Neuronal stem cell (in vitro differentiated cells): ENCODE results near the gene VWF.

Experiments
- DNase-seq: peaks from one replicate; pipeline ENCODE4 v3.0.0-alpha.2; 2013; ENCODE audit warnings: low spot score
- H2AFZ ChIP-seq: one replicate; pipeline ENCODE4 v1.6.1; 2013; ENCODE audit warnings: mild to moderate bottlenecking, low read length, inconsistent platforms
- H2AK5ac ChIP-seq: 2 replicates; pipeline ENCODE4 v1.6.1; 2013; ENCODE audit warnings: low read depth, mild to moderate bottlenecking, inconsistent platforms, low read length, moderate library complexity, mixed read lengths
- H2BK120ac ChIP-seq: 2 replicates; pipeline ENCODE4 v1.6.1; 2013; ENCODE audit warnings: low read depth, mild to moderate bottlenecking, inconsistent platforms, low read length, moderate library complexity, mixed read lengths
- H2BK12ac ChIP-seq: one replicate; pipeline ENCODE4 v1.6.1; 2013; ENCODE audit warnings: low read length, inconsistent platforms
- H2BK15ac ChIP-seq: 2 replicates; pipeline ENCODE4 v1.6.1; 2013; ENCODE audit warnings: mild to moderate bottlenecking, low read length, inconsistent platforms, mixed read lengths
- H2BK5ac ChIP-seq: one replicate; pipeline ENCODE4 v1.6.1; 2013; ENCODE audit warnings: inconsistent platforms, mild to moderate bottlenecking, low read length, moderate library complexity
- H3K14ac ChIP-seq: one replicate; pipeline ENCODE4 v1.6.1; 2013; ENCODE audit warnings: low read length, inconsistent platforms
- H3K18ac ChIP-seq: 2 replicates; pipeline ENCODE4 v1.6.1; 2013; ENCODE audit warnings: low read length, inconsistent platforms
- H3K23ac ChIP-seq: 2 replicates; pipeline ENCODE4 v1.6.1; 2013; ENCODE audit warnings: low read depth, mild to moderate bottlenecking, mixed read lengths, low read length, inconsistent platforms; ENCODE audit not compliant: poor library complexity
- H3K27ac ChIP-seq: replicated peaks from 3 replicates; pipeline ENCODE4 v1.5.1; 2013; ENCODE audit warnings: low read length, inconsistent platforms
- H3K27me3 ChIP-seq, 3 experiments: 2 replicates each; pipeline ENCODE4 v1.6.1; 2013; ENCODE audit warnings: low read length in 3 of 3, mild to moderate bottlenecking in 2 of 3, inconsistent platforms in 1 of 3, low read depth in 1 of 3, mixed read lengths in 1 of 3, moderate library complexity in 1 of 3; ENCODE audit not compliant: control insufficient read depth in 3 of 3, insufficient read depth in 3 of 3
- H3K36me3 ChIP-seq, 2 donors: replicated peaks in 1 of 2; 2 replicates each; pipeline ENCODE4 v1.6.1; 2013; ENCODE audit warnings: low read length in 2 of 2; ENCODE audit not compliant: control insufficient read depth in 2 of 2, insufficient read depth in 2 of 2
- H3K4ac ChIP-seq: 2 replicates; pipeline ENCODE4 v1.6.1; 2013; ENCODE audit warnings: inconsistent platforms, mild to moderate bottlenecking, low read length, moderate library complexity
- H3K4me1 ChIP-seq, 2 donors: 1 replicate in 1 of 2; 2 replicates in 1 of 2; pipeline ENCODE4 v1.6.1; 2013; ENCODE audit warnings: low read length in 2 of 2, low read depth in 1 of 2; ENCODE audit not compliant: control insufficient read depth in 2 of 2, insufficient read depth in 1 of 2
- H3K4me2 ChIP-seq: one replicate; pipeline ENCODE4 v1.6.1; 2013; ENCODE audit warnings: mild to moderate bottlenecking, low read length, inconsistent platforms; ENCODE audit not compliant: insufficient read depth, poor library complexity, severe bottlenecking
- H3K4me3 ChIP-seq, 2 donors: 2 replicates each; pipeline ENCODE4 v1.5.1; 2013; ENCODE audit warnings: low read length in 2 of 2, mild to moderate bottlenecking in 2 of 2, inconsistent platforms in 1 of 2, moderate library complexity in 1 of 2
- H3K79me1 ChIP-seq: one replicate; pipeline ENCODE4 v1.6.1; 2013; ENCODE audit warnings: low read depth, mild to moderate bottlenecking, inconsistent platforms, low read length, moderate library complexity
- H3K9ac ChIP-seq: one replicate; pipeline ENCODE4 v1.6.1; 2013; ENCODE audit warnings: mild to moderate bottlenecking, low read depth, low read length, inconsistent platforms; ENCODE audit not compliant: poor library complexity
- H3K9me3 ChIP-seq, 2 donors: replicated peaks in 1 of 2; 2 replicates each; pipeline versions ENCODE3 to v1.6.1; 2013; ENCODE audit warnings: low read length in 2 of 2, mild to moderate bottlenecking in 2 of 2, inconsistent platforms in 1 of 2, low read depth in 1 of 2, mixed read lengths in 1 of 2, moderate library complexity in 1 of 2; ENCODE audit not compliant: control insufficient read depth in 2 of 2, insufficient read depth in 1 of 2
- H4K8ac ChIP-seq: one replicate; pipeline ENCODE4 v1.6.1; 2013; ENCODE audit warnings: low read depth, mild to moderate bottlenecking, inconsistent platforms, low read length, moderate library complexity
- H4K91ac ChIP-seq: one replicate; pipeline ENCODE4 v1.6.1; 2013; ENCODE audit warnings: low read length, low read depth, mild to moderate bottlenecking, inconsistent platforms; ENCODE audit not compliant: poor library complexity
- WGBS, 2 donors: extraction: QIAGEN DNeasy Blood & Tissue Kit; methylation state at CpG; one replicate each; pipeline ENCODE4 v1.1.7; 2013; ENCODE audit warnings: missing lambda C conversion rate in 2 of 2, mixed read lengths in 1 of 2; ENCODE audit not compliant: insufficient read length in 2 of 2, insufficient replicate concordance in 1 of 2; ENCODE audit errors: extremely low coverage in 2 of 2; 5-methylcytosine and 5-hydroxymethylcytosine counted together

Gene VWF

GRCh38 chr12:6092784-6093722, 31.4 kb downstream of the VWF start:
- Histone ChIP-seq H2AFZ (no peak overlapping the region), H3K4ac (no peak overlapping the region), H2BK15ac (no peak overlapping the region), H2AK5ac (peak overlapping the region; percentile 17), H3K27me3 (no peaks in the 10 kb centered on the region), H4K91ac (no peak overlapping the region), H3K18ac (peak overlapping the region; percentile 44), H2BK5ac (no peak overlapping the region), H3K23ac (no peak overlapping the region), H4K8ac (no peak overlapping the region), H3K4me2 (no peak overlapping the region), H3K9me3 (no peaks in the 10 kb centered on the region), H3K4me3 (no peak overlapping the region), H2BK120ac (no peak overlapping the region), H3K36me3 (no peaks in the 10 kb centered on the region), H3K27ac (no peak overlapping the region), H3K9ac (no peak overlapping the region), H2BK12ac (peak overlapping the region; percentile 5), H3K14ac (no peak overlapping the region), H3K79me1 (no peaks in the 10 kb centered on the region), H3K4me1 (peaks cover 7 to 14% of the 10 kb centered on the region in 2 donors)
- no CpG with 5 or more reads among the region's 9 CpGs for WGBS, 2 donors
- no peak for DNase-seq

- WGBS, 2 donors: no CpG with 5 or more reads among the region's 14 CpGs
- Histone ChIP-seq H3K9me3 (no peaks in the 10 kb centered on the region), H3K4me1 (peaks cover 8 to 14% of the 10 kb centered on the region in 2 donors), H2BK5ac (no peak overlapping the region), H2AFZ (no peak overlapping the region), H3K4me3 (no peak overlapping the region), H3K14ac (no peak overlapping the region), H2BK120ac (no peak overlapping the region), H3K36me3 (no peaks in the 10 kb centered on the region), H4K91ac (no peak overlapping the region), H3K4ac (no peak overlapping the region), H3K27me3 (no peaks in the 10 kb centered on the region), H3K9ac (no peak overlapping the region), H2BK15ac (no peak overlapping the region), H3K4me2 (no peak overlapping the region), H3K27ac (no peak overlapping the region), H3K79me1 (no peaks in the 10 kb centered on the region), H3K18ac (peak overlapping the region; percentile 44), H4K8ac (no peak overlapping the region), H2BK12ac (peak overlapping the region; percentile 42), H3K23ac (no peak overlapping the region), H2AK5ac (no peak overlapping the region)
- DNase-seq: no peak
These were observed 32.5 kb downstream of the VWF start for GRCh38 chr12:6091786-6092566.

- Histone ChIP-seq H3K79me1 (no peaks in the 10 kb centered on the region), H4K91ac (no peak overlapping the region), H3K9ac (no peak overlapping the region), H4K8ac (no peak overlapping the region), H2BK120ac (no peak overlapping the region), H3K14ac (no peak overlapping the region), H2BK5ac (peak overlapping the region; percentile 19), H2AK5ac (no peak overlapping the region), H2AFZ (no peak overlapping the region), H3K27me3 (no peaks in the 10 kb centered on the region), H3K4me3 (no peak overlapping the region), H3K9me3 (no peaks in the 10 kb centered on the region), H3K36me3 (no peaks in the 10 kb centered on the region), H3K23ac (no peak overlapping the region), H3K4me1 (peaks cover 9 to 14% of the 10 kb centered on the region in 2 donors), H2BK15ac (peak overlapping the region; percentile 2), H3K18ac (peak overlapping the region; percentile 34), H3K4ac (no peak overlapping the region), H3K4me2 (no peak overlapping the region), H2BK12ac (no peak overlapping the region), H3K27ac (no peak overlapping the region)
- WGBS, 2 donors: no CpG with 5 or more reads among the region's 6 CpGs
- no peak for DNase-seq
These were observed 33.7 kb downstream of the VWF start for GRCh38 chr12:6090803-6091202.
